GM19351 (cell line): ENCODE results near the gene MX1.

Experiments
- ATAC-seq: cut with Tn5 transposase; IDR thresholded peaks from one replicate; pipeline ENCODE4 v1.9.1; 2021; ENCODE audit warnings: mild to moderate bottlenecking, moderate library complexity; ENCODE audit not compliant: unreplicated experiment

Gene MX1, protein sequence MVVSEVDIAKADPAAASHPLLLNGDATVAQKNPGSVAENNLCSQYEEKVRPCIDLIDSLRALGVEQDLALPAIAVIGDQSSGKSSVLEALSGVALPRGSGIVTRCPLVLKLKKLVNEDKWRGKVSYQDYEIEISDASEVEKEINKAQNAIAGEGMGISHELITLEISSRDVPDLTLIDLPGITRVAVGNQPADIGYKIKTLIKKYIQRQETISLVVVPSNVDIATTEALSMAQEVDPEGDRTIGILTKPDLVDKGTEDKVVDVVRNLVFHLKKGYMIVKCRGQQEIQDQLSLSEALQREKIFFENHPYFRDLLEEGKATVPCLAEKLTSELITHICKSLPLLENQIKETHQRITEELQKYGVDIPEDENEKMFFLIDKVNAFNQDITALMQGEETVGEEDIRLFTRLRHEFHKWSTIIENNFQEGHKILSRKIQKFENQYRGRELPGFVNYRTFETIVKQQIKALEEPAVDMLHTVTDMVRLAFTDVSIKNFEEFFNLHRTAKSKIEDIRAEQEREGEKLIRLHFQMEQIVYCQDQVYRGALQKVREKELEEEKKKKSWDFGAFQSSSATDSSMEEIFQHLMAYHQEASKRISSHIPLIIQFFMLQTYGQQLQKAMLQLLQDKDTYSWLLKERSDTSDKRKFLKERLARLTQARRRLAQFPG

DNA sequence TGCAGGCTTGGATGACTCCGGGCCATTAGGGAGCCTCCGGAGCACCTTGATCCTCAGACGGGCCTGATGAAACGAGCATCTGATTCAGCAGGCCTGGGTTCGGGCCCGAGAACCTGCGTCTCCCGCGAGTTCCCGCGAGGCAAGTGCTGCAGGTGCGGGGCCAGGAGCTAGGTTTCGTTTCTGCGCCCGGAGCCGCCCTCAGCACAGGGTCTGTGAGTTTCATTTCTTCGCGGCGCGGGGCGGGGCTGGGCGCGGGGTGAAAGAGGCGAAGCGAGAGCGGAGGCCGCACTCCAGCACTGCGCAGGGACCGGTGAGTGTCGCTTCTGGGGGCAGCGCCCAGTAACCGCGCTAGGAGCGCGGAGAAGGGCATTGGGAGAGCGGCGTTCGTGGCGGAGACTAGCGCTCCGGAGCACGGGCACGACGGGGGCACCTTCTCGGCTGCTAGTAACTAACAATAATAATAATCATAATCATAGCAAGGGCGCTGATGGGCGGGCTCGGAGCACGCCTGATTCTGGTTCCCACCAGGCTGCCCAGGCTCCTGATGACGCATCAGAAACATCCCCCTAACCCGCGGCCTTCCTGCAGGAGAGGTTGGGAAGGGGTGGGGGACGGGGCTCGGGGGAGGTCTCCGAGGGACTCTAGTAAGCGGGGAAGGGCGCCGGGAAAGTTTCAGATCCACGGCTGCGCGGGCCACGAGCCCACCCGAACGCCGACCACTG, at the start of gene MX1:
MX1 (plus strand) TSS at position 286 of the 722 bp plus-strand sequence. CDS start 5,832 bp downstream, outside the sequence.
- ATAC-seq = peak; percentile 81

DNA sequence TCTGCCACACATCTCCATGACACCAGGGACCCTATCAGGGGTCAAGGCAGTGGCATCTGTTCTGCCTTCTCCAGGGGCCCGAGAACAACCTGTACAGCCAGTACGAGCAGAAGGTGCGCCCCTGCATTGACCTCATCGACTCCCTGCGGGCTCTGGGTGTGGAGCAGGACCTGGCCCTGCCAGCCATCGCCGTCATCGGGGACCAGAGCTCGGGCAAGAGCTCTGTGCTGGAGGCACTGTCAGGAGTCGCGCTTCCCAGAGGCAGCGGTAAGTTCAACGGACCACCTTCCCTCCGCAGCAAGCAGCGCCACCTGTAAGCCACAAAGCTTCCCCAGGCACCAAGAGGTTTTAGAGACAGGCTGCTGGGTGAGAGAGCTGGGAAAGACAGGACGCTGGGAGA, 48.3 kb upstream of the MX1 start:
- no peak for ATAC-seq

DNA sequence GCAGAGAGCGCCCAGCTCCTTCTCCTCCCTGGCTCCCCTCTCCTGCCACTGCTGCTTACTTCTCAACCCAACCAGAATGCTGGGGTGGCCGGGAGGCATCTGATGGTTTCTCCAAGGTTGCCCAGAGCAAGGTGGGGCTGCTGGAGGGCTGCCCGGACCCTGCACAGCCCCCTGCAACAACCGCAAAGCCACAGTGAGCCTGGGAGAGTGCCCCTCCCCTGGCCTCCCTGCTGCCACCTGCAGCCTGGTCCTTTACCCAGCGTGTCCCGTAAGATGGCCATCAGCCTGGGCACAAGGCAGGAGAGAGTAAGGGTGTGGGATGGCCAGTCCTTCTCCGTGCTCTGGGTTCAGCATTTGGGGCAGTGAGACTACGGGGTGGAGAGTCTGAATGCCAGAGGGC, 47.2 kb upstream of the MX1 start:
- no peak for ATAC-seq

DNA sequence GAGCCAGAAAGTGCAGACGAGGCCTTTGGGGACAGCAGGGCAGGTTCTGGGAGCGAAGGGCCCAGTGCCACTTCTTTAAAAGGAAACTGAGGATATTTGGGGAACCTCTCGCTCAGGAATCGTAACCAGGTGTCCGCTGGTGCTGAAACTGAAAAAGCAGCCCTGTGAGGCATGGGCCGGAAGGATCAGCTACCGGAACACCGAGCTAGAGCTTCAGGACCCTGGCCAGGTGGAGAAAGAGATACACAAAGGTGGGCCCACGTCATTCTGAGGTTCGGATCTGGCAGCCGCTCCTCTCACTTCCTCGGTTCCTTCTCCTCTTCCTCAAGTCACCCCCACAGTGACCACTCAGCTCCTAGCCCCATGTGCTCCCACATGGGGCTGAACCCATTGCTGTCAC, 46.1 kb upstream of the MX1 start:
- ATAC-seq = no peak

DNA sequence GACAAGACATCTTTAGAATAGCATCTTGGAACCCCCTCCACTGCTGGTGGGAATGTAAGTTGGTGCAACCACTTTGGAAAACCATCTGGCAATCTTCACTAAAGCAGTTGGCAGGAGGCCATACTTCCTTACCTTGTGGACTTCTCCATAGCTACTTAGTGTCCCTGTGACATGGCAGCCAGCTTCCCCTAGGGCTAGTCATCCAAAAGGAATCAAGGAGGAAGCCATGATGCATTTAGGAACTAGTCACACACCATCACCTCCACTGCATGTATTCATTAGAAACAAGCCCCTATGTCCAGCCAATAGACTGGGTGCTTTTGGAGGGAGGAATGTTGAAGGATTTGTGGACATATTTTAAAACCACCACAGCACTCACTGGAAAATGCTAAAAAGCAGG, 44.3 kb upstream of the MX1 start:
- no peak for ATAC-seq

DNA sequence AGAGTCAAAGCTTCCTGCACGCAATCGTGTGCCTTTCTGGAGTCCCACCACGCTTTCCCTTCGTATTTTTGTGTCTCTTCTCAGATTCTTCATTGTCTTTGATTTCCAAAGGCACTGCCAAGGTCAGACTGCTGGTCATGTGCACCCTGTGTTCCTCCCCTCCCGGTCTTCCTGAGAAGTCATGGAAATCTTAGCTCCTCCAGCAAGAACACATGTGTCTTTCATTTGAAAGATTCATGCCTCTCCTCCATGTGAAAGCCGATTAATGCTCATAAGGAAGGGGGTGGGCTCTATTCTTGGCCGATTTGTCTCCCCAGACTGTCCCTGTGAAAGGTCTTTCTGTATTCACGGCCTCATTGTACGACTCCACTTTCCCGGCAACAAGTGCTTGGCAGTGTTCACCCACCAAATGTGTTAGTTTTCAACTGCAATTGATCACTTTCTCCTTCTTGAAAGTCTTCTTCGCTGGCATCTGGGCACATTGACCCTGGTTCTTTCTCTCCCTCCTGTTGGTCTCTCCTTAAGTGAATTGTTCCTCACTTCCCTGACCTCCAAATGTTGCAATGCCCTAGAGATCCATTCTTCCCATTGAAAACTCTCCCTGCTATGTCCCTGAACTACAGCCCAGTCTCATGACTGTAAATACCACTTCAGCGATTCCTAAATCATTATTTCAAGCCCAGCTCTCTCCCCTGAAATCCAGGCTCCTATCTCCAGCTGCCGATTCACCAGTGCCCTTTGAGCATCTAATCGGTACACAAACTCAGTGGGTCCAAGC, 38.8 kb upstream of the MX1 start:
- no peak for ATAC-seq

DNA sequence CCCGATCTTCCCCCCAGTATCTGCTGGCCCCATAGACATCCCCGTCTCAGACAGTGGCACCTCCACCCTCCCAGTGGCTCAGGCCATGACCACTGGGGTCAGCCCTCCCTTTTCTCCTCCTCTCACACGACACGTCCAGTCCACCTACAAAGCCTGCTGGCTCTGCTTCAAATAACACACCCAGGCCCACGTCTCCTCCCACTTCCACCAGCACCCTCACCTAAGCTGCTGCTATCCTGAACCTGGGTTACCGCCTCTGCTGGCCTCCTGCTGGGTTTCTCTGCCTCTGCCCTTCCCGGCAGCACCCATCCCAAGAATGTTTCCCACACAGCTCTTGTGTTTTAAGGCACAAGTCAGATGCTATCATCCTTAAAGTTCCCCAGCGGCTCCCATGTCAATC, 38.2 kb upstream of the MX1 start:
- no peak for ATAC-seq

DNA sequence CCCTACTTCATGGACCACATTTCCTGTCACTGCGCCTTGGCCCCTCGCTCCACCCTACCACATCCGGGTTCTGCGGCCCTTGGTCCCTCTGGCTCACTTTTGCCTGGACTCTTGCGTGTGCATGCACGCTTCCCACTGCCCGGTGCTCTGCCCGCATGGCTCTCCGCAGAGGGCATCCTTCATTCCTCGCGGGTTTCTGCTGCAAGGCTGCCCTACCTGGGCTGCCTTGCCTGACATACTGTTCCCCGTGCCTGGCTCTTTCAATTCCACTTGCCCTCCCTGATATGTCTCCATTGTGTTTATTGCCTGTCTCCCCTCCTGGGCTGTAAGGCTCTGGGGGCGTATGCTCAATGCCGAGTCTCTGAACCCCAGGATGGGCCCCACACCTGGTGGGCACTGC, 37.8 kb upstream of the MX1 start:
- no peak for ATAC-seq

DNA sequence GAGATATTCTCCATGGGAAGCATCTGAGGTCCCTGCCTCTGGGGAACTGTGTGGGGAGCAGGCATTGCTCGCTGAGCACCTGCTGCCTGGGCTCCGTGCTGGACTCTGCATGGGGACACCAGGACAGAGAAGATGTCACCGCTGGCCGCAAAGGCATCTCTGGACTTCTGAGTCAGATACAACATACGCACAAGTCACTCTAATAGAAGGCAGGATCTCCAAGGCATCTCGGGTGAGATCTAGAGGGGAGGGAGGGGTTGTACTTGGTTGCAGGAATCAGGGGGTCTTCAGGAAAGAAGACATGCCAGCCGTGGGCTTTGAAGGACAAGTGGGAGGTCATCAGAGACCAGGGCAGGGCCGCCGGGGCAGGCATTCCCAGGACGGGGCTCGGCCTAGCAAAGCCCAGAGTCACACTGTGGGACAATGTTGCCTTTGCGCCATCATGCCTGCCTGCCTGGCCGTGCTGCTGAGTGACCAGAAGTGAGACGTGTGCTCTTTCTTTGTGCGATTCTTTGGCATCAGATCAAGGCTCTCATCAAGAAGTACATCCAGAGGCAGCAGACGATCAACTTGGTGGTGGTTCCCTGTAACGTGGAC, 35.9 kb upstream of the MX1 start:
- ATAC-seq = no peak

DNA sequence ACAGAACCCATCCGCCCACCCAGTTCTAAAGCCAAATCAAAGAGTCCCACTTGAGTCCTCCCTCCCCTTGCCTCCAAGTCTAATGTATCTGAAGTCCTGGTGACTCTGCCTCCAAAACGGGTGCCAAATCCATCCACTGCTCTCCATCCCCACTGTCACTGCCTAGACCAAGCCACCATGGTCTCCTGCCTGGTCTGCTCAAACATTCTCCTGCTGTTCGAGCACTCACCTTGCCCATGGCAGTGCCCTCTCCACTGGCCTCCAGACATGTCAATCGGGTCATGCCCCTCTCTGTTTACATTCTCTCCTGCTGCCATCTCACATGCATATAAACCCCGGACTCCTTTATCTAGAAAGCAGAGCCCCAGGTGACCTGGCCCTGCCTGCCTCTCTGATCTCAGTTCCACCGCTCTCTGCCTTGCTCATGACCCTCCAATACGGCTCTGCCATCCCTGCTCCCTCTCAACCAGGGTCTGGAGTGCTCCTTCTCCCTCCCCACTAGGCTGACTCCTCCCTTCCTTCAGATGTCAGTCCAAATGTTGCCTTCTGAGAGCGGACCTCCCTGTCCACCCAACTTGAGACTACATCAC, 32.1 kb upstream of the MX1 start:
- ATAC-seq = no peak

DNA sequence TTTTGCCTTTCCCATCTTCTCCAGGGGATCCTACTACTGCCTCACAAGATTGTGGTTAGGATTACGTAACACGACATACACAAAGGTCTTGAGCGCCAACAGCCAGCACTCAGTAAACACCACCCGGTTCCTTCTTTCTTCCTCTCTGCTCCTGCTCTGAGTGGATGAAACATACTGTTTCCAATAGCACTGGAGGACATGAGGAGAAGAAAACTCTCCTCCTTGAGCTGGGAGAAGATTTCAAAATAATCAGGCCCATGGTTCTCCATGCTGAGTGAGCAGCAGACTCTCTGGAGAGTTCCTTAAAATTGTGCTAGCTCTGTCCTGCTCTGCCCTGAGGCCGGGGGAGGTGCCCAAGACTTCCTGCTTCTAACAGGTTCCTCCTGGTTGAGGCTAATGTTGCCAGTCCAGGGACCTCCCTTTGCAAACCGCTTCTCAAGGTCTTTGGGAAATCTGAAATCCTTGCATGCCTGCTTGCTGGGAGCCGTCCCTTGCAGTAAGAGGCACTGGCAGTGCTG, 29.4 kb upstream of the MX1 start:
- ATAC-seq = no peak

DNA sequence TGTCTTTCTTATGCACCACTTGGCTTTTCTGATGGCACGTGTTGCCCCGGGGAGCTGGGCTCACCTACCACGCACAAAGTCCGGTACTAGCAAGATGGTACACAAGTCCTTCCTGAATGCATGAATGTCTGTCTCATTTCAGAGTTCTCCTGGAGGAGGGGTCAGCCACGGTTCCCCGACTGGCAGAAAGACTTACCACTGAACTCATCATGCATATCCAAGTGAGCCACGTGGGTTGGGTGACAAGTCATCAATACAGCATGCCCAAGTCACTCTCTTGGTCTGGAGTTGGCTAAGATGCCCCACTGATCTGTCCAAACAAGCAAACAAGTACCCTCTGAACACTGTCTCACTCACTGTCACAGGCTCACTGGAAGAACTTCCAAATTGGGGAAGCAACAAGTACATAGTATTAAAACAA, 28.6 kb upstream of the MX1 start:
- no peak for ATAC-seq

DNA sequence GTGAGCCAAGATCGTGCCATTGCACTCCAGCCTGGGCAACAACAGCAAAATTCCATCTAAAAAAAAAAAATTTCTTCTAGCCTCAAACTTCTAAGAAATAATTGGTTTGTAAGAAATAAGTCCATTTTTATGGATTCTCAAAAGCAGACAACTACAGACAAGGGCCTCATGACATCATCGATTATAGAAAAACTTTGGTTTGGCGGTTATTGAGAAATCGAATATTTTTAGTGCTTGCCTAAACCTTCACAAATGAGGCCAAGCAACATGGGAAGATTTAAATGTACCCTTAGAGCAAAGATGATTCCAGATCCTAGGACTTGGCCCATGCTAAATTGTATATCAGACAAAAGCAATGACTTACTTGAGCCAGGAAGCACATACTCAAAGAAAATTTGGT, 27.8 kb upstream of the MX1 start:
- no peak for ATAC-seq

DNA sequence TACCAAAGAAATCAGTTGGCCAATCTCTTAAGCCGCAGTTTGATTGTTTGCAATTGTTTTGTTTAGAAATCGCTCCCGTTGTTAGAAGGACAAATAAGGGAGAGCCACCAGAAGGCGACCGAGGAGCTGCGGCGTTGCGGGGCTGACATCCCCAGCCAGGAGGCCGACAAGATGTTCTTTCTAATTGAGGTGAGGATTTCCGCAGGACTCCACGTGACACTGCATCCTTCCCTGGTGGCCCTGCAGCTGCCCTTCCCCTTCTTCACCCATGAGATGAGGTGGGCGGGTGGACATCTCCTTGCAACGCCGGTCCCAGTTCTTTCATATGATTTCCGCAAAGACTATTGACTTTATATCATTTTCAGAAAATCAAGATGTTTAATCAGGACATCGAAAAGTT, 27.2 kb upstream of the MX1 start:
- no peak for ATAC-seq

DNA sequence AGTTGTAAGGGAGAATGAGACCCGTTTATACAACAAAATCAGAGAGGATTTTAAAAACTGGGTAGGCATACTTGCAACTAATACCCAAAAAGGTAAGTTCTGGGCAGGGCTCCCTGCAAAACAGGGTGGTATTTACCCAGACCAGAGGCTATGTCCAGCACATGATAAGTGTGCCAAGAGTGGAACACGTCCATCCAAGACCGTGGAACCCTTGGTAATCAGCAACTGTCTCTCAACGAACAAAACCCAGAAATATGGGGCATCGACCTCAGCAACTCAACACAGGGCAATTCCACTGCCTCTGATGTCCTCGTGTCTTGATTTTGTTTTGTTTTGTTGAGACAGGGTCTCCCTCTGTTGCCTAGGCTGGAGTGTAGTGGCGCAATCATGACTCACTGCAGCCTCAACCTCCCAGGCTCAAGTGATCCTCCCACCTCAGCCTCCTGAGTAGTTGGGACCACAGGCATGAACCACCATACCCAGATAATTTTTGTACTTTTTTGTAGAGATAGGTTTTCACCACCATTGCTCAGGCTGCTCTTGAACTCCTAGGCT, 26.7 kb upstream of the MX1 start:
- no peak for ATAC-seq

DNA sequence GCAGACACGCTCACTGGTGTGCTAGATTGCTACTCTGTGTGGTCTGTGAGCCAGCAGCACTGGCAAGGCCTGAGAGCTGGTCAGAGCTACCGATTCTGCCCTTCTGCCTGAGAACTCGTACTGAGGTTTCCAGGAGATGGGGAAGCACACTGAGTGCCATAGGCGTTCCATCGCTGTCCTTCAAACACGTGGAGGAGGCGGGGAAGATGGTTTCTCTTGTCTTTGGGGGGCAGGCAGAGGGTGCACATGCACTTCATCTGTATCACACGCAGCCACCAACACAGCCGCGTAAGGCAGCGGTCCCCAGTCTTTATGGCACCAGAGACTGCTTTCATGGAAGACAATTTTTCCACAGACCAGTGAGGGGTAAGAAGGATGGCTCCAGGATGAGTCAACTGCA, 23.8 kb upstream of the MX1 start:
- ATAC-seq = no peak

DNA sequence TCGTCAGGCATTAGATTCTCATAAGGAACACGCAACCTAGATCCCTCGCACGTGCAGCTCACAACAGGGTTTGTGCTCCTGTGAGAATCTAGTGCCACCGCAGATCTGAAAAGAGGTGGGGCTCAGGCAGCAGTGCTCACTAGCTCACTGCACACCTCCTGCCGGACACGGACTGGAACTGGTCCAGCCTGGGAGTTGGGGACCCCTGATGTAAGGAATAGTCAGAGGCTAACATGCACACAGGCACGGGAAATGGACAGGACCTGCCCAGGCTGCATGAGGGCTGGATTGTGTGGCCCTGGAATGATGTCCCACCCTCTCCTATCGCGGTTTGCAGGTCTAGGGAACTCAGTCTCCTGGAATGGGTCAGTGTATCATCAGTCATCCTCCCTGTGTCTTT, 23.2 kb upstream of the MX1 start:
- ATAC-seq = no peak

DNA sequence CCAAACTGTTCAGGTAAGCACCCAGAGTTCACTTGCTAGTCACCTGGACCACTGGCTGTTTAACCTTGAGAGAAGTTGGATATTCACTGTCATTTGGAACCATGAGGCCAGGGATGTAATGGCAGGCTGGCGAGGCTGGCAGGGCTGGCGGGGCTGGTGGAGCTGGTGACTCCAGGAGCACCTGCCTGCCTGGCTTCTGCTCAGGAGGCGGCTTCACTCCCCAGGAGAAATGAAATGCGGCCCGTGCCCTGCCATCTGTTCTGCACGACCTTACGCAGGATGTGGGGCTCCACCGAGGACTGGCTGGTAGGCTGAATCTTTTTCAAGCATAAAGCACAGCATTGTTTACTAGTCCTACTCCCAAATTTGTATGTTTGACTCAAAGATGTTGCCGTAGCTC, 22.7 kb upstream of the MX1 start:
- ATAC-seq = no peak

DNA sequence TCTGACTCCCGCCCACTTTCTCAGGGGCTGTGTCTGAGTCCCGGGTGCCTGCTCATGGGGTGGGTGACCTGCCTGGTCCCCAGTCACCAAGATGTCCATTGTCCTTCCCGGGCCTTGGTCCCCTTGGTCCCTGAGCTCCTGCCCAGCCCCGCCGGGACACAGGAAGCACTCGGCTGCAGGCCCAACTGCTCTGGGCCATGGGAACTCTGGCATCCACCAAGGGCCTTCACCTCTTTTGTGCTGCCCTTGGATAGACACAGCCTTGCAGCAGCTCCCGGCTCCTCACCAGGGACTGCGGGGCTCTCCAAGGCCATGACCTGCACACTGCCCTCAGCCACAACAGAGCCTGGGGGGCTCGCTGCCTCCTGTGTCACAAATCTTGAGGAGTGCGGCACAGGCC, 22.1 kb upstream of the MX1 start:
- ATAC-seq = no peak

DNA sequence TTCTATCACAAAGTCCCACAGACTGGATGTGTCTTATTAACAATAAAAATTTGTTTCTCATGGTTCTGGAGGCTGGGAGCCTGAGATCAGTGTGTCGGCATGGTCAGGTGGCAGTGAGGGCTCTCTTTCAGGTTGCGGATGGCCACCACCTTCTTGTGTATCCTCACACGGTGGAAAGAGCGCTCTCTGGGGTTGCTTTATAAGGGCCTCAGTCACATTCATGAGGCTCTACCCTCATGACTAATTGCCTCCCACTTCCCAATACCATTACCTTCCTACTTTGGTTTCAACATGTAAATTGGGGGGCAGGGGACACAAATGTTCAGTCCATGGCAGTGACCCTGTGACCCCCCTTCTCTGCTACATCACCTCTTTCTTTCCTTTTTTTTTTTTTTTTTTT, 20.7 kb upstream of the MX1 start:
- ATAC-seq = no peak
